Activated naive CD4-positive, alpha-beta T cell treated with anti-CD3 and anti-CD28 coated beads, Interleukin-2, amount 50 U/mL, for 16 hours (primary cell): ENCODE data around the gene KBTBD13.

ENCODE experiments used
- DNase-seq: peaks from one replicate; pipeline ENCODE4 v3.0.0-alpha.2; 2020

KBTBD13 gene

DNA sequence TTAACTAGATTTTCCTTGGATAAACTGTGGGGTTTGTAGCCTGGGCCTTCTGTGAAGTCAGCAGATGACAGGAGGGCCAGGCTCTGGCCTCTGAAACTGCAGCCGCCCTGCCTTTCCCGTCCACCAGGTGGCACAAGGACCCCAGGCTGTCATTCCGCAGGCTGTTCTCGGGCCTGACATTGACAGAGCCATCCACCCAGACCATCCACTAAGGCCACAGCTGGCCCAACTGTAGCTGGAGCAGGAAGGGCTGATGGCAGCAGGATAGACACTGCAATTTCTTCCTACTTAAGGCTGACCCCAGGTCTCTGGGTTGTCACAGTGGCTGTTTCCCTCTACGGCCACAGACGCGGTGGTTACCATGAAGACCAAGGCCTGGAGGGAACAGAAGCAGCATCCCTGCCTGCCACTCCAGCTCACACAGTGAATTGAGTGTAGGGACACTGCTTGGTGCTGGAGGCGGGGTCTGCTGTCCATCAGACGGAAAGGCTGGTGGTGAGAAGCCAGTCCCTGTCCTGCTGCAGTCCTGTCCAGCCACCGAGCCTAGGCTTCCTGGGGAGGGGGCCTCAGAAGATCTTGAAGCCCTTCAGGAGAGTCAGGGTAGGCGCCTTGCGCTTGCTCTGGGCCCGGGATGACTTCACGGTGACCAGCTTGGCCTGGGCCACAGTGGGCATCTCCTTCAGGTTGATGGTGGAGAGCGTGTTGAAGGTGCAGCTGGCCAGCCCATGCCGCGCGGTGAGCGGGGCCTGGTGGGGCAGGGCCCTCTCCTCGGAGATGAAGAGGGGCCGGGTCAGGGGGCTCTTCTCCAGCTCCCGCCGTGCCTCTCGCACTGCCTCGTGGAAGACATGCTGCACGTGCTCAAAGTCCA, 22.0 kb upstream of the KBTBD13 start:
- peak; percentile 53 for DNase-seq

DNA sequence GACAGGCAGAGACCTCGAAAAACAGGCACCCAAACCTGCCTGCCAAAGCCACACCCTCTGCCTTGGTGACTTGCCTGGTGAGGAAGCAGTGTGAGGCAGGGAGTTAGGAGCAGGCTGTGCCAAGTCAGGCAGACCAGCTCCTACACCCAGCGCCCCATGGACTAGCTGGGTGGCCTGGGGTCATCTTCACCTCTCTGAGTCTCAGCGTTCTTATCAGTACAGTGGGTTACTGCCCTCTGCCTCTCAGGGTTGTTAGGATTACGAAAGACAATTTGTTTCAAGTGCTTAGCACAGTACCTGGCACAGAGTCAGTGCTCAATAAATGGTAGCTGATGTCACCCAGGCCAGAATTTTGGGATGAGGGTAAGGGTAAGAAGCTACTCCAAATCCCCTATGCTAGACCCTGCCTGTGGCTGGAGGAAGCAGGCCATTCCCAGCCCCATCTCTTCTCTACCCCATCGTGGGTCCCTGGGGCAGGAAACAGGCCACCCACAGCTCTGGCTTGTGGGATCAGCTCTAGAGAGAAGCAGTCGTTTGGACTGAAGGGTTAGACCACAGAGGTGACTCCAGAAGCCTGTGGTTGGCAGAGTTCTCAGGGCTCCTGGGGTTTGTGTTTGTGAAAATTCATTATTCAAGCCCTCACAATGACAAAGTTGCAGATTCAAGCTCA, 21.2 kb upstream of the KBTBD13 start:
- no peak for DNase-seq

DNA sequence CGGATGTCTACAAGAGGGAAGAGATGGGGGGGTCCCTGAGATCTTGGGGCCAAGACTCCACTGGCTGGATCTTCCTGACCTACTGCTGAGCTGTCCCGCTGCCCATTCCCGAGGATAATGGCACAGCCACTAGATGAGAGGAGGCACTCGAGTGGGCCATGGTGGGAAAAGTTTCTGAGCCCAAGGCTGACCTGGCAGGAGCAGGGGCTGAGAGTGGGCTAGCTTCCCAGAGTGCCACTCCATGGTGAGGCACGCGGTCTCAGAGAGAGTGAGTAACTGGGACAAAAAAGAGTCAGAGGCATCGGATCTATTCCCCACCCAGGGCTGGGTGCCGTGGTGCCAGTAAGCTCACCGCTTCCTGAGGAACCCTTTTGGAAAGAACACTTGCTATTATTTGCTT, 20.4 kb upstream of the KBTBD13 start:
- no peak for DNase-seq

DNA sequence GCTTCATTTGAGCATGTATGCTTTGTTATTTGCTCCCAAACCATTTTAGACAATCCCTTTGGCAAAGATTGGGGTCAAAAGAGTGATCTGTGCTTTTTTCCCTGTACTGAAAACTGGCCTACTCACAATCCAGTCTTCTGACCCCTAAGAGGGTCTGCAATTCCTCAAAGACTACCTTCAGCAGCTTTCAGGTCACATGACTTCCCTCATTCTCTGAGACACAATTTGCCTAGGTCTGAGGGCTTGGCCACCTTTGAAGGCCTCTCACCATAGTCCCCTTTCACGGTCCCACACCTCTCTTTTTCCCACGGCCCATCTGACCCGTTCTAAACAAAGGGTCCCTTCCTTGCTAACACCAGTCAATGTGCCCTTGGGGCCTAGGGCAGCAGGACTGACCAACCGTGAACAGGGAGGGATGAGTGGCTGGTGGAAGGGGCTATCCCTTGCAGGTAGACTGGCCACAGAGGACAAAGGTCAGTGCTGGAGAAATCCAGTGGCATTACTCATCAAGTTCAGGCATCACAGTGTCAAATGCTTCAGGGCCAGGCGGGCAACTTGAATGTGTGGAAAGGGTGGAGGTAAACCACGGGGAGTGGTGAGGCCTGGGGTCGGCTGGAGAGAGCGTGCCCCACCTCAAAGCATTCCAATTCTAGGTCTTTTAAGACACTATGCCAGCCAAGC, 19.5 kb upstream of the KBTBD13 start:
- DNase-seq, result no peak

DNA sequence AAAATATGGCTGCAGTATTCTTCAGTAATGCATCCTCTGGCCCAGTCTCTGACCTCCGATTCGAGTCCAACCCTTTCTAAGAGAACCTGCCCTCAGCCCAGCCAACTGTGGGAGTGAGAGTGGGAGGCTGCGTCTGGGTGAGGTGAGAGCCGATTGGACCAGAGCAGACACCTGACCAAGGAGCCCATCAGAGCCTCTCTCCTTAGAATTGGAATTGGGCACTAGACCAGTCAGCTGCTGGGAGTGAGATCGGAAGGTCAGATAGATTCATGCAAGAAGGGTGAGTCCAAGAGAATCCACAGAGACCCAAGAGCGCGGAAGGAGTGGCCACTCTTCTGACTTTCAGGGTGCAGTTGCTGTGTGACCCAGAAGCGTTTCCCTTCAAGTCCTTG, 19.0 kb upstream of the KBTBD13 start:
- DNase-seq, result no peak

DNA sequence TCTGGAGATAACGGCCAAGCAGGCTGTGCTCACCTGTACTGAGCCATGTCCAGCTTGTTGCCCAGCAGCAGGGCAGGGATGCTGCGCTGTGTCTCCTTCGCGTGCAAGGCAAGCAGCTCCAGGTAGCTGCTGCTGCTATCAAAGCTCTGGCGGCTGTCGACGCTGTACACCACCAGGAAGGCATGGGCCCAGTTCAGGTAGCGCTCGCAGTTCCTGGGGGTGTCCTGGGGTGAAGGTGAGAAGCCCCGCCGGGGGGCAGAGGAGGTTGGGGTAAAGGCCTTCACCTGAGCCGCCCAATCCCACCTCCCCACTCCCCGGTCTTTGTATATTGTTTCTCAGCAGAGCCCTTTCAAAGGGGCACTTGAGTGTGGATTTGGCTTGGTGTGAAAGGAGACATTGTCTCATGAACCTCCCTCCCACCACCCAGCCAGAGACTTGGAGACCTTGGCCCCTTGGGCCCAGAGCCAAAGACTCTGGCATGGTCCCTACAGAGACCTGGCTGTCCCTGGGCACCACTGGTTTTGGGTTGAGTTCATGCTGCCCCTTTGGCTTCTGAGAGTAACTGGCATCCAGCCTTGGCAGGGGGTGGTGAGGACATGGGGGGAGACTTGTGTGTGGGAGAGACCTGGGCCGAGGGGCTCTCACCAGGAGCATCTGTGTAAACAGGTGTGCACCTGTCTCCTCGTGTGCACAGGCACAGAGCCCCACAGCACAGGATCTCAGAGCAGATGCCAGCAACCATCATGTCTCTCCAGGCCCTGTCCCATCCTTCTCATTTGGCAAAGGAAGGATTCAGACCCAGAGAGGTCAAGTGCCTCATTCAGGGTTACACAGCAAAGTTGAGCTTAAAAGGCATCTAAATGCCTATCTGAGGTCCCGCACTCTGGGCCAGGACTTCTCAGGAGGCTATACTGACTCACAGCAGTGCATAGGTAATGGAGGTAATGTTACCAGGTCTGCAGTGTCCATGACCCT, 17.9 kb upstream of the KBTBD13 start:
- DNase-seq, result no peak

DNA sequence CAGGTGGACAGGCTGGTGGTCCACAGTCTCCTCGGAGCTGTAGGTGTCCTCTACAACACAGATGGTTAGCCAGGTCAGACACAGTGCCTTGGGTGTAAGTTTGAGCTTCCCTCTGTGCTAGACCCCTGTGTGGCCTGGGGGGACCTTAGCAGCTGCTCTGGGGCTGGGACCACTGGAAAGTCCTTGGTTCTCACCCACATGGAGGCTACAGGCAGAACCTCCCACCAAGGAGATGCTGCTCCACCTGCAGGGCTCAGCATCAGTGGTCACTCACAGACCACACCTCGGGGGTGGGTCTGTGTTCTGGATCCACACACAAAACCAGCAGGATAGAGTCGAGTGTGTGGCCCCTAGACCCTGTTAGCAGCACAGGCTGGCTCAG, 17.2 kb upstream of the KBTBD13 start:
- DNase-seq, result no peak

DNA sequence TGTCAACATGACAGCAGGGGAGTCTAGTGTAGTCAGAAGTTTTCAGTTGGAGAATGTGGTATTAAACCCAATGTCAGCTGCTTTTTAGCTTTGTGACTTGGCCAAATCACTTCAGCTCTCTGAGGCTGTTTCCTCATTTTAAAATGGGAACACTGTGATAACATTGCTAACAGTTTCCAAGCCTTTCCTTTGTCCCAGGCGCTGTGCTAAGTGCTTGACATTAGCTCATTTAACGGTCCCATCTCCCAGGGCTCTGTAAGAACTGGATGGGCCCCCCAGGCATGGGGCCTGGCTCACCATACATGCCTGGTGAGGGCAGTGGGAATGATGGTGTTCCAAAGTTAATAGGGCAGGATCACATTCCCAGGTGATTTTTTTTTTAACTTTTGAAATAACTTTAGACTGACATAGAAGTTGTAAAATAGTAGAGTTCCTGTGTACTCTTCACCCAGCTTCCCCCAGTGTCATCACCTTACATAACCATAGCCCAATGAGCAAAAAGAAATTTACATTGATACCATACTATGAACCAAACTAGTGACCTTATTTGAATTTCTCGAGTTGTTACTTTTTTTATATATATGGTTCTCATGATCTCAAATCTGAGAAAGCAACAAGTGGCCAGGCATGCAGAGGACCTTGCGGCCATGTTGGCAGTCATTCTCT, 16.5 kb upstream of the KBTBD13 start:
- no peak for DNase-seq

DNA sequence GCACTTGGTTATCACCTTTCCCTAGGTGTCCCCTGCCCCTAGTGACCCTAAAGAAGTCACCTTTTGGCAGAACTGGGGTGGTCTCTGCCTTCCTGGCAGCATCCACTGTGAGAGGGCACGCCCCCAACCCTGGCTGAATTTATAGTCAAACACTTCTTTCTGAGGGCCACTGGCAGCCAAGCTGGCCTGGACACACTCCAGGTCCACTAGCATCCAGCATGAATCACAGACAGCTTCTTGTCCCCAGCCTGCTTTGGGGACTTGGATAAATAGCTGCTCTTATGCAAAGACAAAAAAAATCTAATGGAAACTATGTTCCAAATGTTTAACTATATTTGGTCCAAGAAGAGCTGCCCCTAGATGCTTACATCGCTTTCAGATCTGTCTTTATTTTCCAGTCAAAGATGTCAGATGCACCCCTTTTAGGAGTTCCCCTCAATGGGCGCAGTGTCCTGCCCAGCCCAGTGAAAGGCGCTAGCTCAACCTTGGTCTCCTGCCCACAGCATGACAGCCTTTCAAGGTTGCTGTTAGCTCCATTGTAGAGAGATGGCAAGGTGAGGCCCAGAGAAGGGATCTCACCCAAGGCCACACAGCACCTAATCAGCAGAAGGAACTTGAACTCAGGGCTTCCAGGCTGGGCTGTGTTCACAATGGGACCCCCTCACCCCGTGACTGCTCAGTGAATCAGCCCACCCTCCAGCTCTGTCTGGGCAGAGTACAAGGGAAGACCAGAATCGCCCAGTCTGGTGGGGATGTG, 15.7 kb upstream of the KBTBD13 start:
- no peak for DNase-seq

DNA sequence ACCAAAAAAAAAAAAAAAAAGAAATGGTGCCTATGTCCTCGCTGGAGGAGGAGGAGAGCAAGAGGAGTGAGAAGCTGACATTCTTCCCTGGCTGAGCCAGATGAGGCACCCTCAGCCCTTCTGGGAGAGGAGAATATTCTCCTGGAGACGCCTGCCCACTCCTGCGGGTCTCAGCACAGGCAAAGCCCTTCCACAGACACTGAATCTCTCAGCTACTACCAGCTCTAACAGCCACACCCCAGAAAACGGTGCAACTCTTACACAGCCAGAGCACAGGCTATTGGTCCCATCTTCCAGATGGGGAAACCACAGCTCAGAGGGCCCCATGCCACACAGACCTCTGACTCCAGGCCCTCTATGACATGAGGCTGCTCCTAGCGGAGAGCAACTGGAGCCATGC, 14.5 kb upstream of the KBTBD13 start:
- DNase-seq, result no peak

DNA sequence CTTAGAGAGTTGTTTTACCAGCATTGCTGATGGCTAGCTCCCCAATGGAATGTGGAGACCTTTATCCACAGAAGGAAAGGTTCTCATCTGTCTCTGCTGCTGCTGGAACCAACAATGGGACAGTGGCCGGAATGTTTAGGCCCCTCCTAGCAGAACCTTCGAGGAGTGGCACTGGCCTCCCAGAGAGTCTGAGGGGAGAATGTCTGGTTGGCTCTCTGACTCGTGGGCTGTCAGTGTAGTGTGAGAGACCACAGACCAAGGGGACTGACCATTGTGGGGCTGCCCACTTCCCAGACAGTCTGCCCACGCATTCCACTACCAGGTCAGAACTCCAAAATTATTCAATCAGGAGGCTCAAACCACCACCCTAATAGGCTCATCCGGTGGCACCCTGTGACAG, 13.8 kb upstream of the KBTBD13 start:
- no peak for DNase-seq

DNA sequence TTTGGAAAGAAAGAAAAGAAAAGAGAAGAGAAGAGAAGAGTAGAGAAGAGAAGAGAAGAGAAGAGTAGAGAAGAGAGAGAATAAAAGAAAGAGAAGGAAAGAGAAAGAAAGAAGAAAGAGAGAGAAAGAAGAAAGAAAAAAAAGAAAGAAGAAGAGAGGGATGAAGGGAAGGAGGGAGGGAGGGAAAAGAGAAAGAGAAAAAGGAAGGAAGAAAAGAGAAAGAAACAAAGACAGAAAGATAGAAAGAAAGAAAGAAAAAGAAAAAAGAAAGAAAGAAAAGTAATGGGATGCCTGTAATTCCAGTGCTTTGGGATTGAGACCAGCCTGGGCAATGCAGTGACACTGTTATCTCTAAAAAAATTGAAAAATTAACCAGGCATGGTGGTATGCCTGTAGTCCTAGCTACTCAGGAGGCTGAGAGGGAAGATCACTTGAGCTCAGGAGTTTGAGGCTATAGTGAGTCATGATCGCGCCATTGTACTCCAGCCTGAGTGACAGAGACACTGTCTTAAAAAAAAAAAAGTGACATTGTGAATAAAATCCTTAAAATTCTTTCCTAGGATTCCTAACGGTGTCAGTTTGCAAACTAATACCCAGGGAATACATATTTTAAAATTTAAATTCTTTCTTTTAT, 10.4 kb upstream of the KBTBD13 start:
- no peak for DNase-seq

DNA sequence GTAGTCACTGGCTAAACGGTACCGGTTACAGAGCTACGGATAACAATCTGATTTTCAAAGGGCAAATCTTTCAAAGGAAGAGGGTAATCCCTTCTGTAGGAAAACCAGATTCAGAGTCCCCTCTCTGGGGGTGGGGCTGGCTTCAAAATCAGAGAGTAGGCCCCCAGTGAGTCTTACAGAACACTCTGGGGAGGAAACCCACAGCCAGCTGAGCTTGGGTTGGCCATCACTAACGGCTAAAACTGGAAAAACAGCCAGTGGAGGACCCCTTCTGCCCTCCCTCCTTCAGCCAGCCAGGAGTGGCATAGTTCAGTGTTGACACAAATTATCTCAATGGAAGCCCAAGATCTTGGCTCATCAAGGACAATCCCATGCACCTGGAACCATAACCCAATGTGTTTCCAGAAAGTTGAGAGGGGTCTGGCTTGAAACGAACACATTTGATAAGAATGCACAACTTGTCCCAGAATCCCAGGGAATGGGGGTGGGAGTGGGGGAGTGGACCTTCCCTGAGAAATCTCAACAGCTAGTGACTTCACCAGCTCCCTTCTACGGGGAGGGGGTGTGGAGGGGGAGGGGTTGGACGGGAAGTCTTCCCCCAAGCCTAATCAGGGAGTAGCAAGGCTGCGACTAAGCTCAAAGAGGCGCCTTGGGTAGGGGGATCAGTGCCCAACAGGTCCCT, 9.8 kb upstream of the KBTBD13 start:
- DNase-seq, result no peak

DNA sequence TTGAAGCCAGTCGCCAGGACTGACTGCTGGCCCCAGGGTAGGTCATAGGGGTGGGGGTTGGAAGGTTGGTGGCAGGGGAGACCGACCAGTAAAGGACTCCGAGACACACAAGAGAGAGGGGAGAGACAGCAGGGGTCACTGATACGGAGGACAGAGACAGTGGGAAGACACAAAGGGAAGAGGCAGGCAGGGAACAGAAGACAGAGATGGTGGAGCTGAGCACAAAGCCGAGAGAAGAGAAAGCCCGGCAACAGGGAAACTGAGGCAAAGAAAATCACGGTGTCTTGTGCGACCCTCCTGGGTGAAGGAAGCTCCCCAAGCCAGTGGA, 9.3 kb upstream of the KBTBD13 start:
- no peak for DNase-seq

DNA sequence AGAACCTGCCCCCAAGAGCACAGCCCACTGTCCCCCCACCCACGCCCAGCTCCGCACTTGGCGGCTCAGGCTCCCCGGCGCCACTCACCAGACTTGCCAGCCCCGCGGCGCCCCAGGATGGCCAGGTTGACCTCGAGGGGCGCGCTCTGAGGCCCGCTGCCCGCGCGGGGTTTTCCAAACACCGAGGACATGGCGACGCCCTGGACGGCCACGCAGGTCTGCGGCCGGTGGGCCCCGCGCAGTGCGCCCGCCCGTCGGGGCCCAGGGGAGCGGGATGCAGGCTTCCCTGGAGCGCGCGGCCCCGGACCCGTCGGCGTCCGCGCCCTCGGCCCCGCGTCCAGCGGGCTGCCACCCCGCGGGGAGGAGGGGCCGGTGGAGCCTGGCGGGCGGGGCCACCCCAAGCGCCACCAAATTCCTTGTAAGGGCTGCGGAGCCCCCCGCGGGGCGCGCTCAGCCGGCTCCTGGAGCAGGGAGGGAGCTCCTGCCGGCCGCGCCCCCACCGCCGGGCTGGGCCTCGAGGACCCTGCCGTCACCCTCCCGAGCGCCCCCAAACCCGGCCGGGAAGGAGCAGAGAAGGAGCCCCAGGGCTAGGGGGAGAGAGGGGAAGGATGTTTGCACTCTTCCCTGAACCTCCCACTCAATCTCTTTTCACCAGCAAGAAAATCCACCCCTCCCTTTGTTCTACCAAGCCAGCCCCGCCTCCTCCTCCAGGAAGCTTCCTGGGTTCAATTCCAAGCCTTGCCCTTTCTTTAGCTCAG, 8.7 kb upstream of the KBTBD13 start, which contains the start of gene RASL12:
RASL12 (minus strand) TSS at position 347 of the 758 bp plus-strand sequence; CDS start at position 191, 156 bp downstream.
- no peak for DNase-seq

DNA sequence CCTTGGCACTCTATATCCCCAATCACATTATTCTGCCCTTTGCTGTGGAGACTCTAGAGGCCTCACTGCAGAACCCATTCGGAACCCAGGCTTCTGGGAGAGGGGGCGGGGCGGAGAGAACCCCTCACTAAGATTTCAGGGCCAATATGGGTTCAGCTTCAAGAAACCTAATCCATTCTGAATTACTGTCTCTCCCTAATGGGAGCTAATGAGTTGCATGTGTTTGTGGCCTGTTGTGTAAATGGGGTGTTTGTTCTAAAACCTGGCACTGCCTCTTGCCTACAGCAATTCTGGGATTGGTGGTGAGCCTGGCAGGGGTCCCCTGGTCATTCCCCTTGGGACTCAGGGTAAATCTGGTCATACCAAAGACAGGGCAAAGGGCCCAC, 8.2 kb upstream of the KBTBD13 start:
- DNase-seq, result no peak

DNA sequence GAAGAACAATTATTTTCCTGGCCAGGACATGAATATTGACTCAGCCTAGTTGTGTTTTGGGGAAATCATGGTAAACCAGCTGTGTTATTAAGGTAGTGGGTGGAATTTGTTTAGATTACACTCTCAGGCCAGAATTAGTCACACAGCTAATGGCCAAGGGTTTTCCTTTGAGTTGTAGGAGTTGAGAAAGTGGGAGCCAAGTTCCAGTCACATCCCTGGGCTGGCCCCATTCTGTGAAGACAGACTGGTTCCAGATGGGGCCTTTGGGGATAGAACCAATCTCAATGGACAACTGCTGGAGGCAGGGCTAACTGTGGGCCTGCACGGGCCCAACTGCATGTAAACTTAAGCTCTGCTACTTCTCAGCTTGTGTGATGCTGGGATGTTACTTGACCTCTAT, 7.4 kb upstream of the KBTBD13 start:
- DNase-seq, result no peak

DNA sequence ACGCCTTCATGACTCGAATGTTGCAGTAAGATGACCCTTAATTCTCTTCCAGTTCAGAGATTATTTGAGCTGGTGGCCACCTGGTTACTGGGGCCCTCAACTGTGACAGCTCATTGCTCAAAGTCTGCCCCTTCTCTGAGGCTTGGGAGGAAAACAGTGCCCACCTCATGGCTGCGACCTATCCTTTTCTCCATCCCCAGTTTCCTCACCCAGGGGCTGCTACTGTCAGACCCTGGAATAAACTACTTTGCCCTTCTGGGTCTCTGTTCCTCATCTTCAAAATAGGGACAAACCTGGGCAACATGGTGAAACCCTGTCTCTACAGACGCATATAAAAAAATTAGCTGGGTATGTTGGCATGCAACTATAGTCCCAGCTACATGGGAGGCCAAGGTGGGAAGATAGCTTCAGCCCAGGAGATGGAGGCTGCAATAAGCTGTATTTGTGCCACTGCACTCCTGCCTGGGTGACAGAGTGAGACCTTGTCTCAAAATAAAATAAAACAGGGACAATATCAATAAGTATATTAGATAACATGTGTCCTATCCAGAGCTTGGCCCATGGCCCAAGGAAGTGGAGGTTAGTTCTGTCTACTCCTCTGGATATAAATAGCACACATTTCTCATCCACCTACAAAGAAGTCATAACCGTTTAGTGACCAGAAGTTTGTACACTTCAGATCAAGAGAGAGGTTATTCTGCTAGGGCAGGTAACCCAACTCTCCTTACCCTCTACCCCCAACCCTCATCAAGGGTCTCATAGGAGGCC, 6.6 kb upstream of the KBTBD13 start:
- no peak for DNase-seq

DNA sequence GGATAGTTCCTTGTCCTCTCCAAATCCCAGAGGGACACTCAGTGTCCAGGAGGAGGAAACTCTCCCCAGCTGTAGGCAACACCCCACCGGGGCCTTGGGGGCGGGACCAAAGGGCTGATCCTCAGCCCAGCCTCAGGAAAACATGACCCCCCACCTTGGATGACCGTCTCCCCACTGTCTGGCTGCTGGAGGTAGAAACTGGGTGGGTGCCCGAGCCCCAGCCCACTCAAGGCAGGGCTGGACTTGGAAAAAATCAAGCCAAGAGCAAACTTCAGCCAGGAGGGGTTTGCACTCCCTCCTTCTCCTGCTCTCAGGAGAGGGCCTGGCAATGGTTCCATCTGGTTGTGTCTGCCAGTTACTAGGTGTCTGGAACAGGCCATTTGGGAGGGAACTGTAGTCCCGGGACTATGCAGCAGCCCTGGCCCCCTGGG, 5.2 kb upstream of the KBTBD13 start:
- no peak for DNase-seq
